ENCODE results near the gene RBM33. TPM values are rescaled to one million over a fixed set of nuclear protein-coding genes. Genes with fewer than 3 reads are reported as not detected.

RBM33 gene
- total and polyA plus RNA-seq, 4 experiments from 2014 or later: 17.2 to 167 (median 113) TPM

- Mint-ChIP-seq H3K9me3 (no peaks in the 10 kb centered on the region), H3K4me3 (no peak overlapping the region), H3K27me3 (no peaks in the 10 kb centered on the region), H3K27ac (peak overlapping the region in 6 of 7 donors; percentile 1 to 81 (median 72)), H3K36me3 (peaks cover 38 to 79% of the 10 kb centered on the region in 2 donors), H3K4me1 (peaks cover 35 to 79% (median 55%) of the 10 kb centered on the region in 4 donors)
- H3K9me3 ChIP-seq (ENCODE audit: control insufficient read depth in 1 of 2, low read length in 2 of 2): no peaks in the 10 kb centered on the region
- no peak overlapping the region for H3K27ac ChIP-seq (ENCODE audit: low read depth, low read length)
- H3K4me1 ChIP-seq (ENCODE audit: insufficient read depth, low read length): peaks cover 19% of the 10 kb centered on the region
- no peak for DNase-seq
- H3K4me3 ChIP-seq (ENCODE audit: low read length in 2 of 2): no peak overlapping the region
- H3K36me3 ChIP-seq (ENCODE audit: insufficient read depth, low read length): peaks cover 51% of the 10 kb centered on the region
- intact Hi-C loops (cut with micrococcal nuclease): no loop called here
- no peaks in the 10 kb centered on the region for H3K27me3 ChIP-seq (ENCODE audit: insufficient read depth, low read length)
- ChIA-PET POLR2A (ENCODE audit: partially characterized antibody) (no interaction called here), CTCF (ENCODE audit: partially characterized antibody) (interaction anchor here (2.9 kb wide), 1 partner anchor 138 kb away, joined by 27 read pairs; no protein-coding TSS in a partner anchor)
Measured at GRCh38 chr7:155735442-155736115, 91.1 kb downstream of the RBM33 start.

GRCh38 chr7:155737590-155737989, 93.1 kb downstream of the RBM33 start:
- H3K36me3 ChIP-seq (ENCODE audit: insufficient read depth, low read length): peaks cover 55% of the 10 kb centered on the region
- no peaks in the 10 kb centered on the region for H3K9me3 ChIP-seq (ENCODE audit: control insufficient read depth in 1 of 2, low read length in 2 of 2)
- H3K27ac Mint-ChIP-seq: peak overlapping the region in 4 of 7 donors; percentile 32 to 52 (median 41)
- intact Hi-C loops (cut with micrococcal nuclease): no loop called here
- H3K4me1 ChIP-seq (ENCODE audit: insufficient read depth, low read length): peaks cover 19% of the 10 kb centered on the region
- ChIA-PET CTCF (ENCODE audit: partially characterized antibody) (interaction anchor here (2.9 to 3.6 kb wide), 2 partner anchors 138 to 140 kb away, joined by 27 to 32 read pairs; no protein-coding TSS in a partner anchor), POLR2A (ENCODE audit: partially characterized antibody) (no interaction called here)
- H3K9me3 Mint-ChIP-seq: no peaks in the 10 kb centered on the region
- DNase-seq: no peak
- H3K4me1 Mint-ChIP-seq: peaks cover 25 to 79% (median 45%) of the 10 kb centered on the region in 4 donors
- no peaks in the 10 kb centered on the region for H3K27me3 Mint-ChIP-seq
- no peaks in the 10 kb centered on the region for H3K27me3 ChIP-seq (ENCODE audit: insufficient read depth, low read length)
- no peak overlapping the region for H3K4me3 Mint-ChIP-seq
- H3K4me3 ChIP-seq (ENCODE audit: low read length in 2 of 2): no peak overlapping the region
- no peak overlapping the region for H3K27ac ChIP-seq (ENCODE audit: low read depth, low read length)
- peaks cover 38 to 80% of the 10 kb centered on the region in 2 donors for H3K36me3 Mint-ChIP-seq

- H3K36me3 ChIP-seq (ENCODE audit: insufficient read depth, low read length): peaks cover 60% of the 10 kb centered on the region
- Mint-ChIP-seq H3K36me3 (peaks cover 39 to 81% of the 10 kb centered on the region in 2 donors), H3K27ac (peak overlapping the region in 3 of 7 donors; percentile 41 to 52 (median 49)), H3K4me3 (no peak overlapping the region), H3K9me3 (no peaks in the 10 kb centered on the region), H3K27me3 (no peaks in the 10 kb centered on the region), H3K4me1 (peaks cover 20 to 79% (median 41%) of the 10 kb centered on the region in 4 donors)
- H3K9me3 ChIP-seq (ENCODE audit: control insufficient read depth in 1 of 2, low read length in 2 of 2): no peaks in the 10 kb centered on the region
- POLR2A ChIA-PET (ENCODE audit: partially characterized antibody): no interaction called here
- no peaks in the 10 kb centered on the region for H3K27me3 ChIP-seq (ENCODE audit: insufficient read depth, low read length)
- no peak for DNase-seq
- CTCF ChIA-PET (ENCODE audit: partially characterized antibody): interaction anchor here (0.9 to 3.6 kb wide), 3 partner anchors 8 to 813 kb away, joined by 3 to 32 read pairs (median 3); no protein-coding TSS in a partner anchor
- peaks cover 19% of the 10 kb centered on the region for H3K4me1 ChIP-seq (ENCODE audit: insufficient read depth, low read length)
- intact Hi-C loops (cut with micrococcal nuclease): loop anchor here (1.0 to 2.0 kb wide), 2 partner anchors 140 to 811 kb away; no protein-coding TSS in a partner anchor
- no peak overlapping the region for H3K27ac ChIP-seq (ENCODE audit: low read depth, low read length)
- no peak overlapping the region for H3K4me3 ChIP-seq (ENCODE audit: low read length in 2 of 2)
Measured at GRCh38 chr7:155738104-155738503, 93.6 kb downstream of the RBM33 start.

- Mint-ChIP-seq H3K9me3 (no peaks in the 10 kb centered on the region), H3K4me3 (peak overlapping the region in 6 of 8 donors; percentile 21 to 50 (median 38)), H3K27me3 (no peaks in the 10 kb centered on the region), H3K27ac (peak overlapping the region; percentile 22 to 90 (median 39)), H3K36me3 (peaks cover 42 to 82% of the 10 kb centered on the region in 2 donors), H3K4me1 (peaks cover 14 to 75% (median 34%) of the 10 kb centered on the region in 4 donors)
- H3K4me3 ChIP-seq (ENCODE audit: low read length in 2 of 2): no peak overlapping the region
- peak; percentile 42 to 61 (median 51) for DNase-seq
- CTCF ChIA-PET (ENCODE audit: partially characterized antibody): interaction anchor here (0.7 to 3.6 kb wide), 5 partner anchors 9 to 813 kb away, joined by 3 to 32 read pairs (median 3); no protein-coding TSS in a partner anchor
- intact Hi-C loops (cut with micrococcal nuclease): loop anchor here (1.0 to 2.0 kb wide), 2 partner anchors 141 to 812 kb away; no protein-coding TSS in a partner anchor
- peaks cover 12% of the 10 kb centered on the region for H3K4me1 ChIP-seq (ENCODE audit: insufficient read depth, low read length)
- H3K9me3 ChIP-seq (ENCODE audit: control insufficient read depth in 1 of 2, low read length in 2 of 2): no peaks in the 10 kb centered on the region
- H3K36me3 ChIP-seq (ENCODE audit: insufficient read depth, low read length): peaks cover 62% of the 10 kb centered on the region
- no peaks in the 10 kb centered on the region for H3K27me3 ChIP-seq (ENCODE audit: insufficient read depth, low read length)
- POLR2A ChIA-PET (ENCODE audit: partially characterized antibody): no interaction called here
- H3K27ac ChIP-seq (ENCODE audit: low read depth, low read length): no peak overlapping the region
Measured at GRCh38 chr7:155738652-155739537, 94.4 kb downstream of the RBM33 start.

GRCh38 chr7:155739538-155740143, 95.2 kb downstream of the RBM33 start:
- Mint-ChIP-seq H3K9me3 (no peaks in the 10 kb centered on the region), H3K27ac (peak overlapping the region; percentile 24 to 88 (median 68)), H3K36me3 (peaks cover 43 to 81% of the 10 kb centered on the region in 2 donors), H3K4me3 (peak overlapping the region in 1 of 8 donors; percentile 34), H3K4me1 (peaks cover 12 to 68% (median 27%) of the 10 kb centered on the region in 4 donors), H3K27me3 (no peaks in the 10 kb centered on the region)
- no peaks in the 10 kb centered on the region for H3K27me3 ChIP-seq (ENCODE audit: insufficient read depth, low read length)
- no peaks in the 10 kb centered on the region for H3K9me3 ChIP-seq (ENCODE audit: control insufficient read depth in 1 of 2, low read length in 2 of 2)
- no peak overlapping the region for H3K4me3 ChIP-seq (ENCODE audit: low read length in 2 of 2)
- peaks cover 66% of the 10 kb centered on the region for H3K36me3 ChIP-seq (ENCODE audit: insufficient read depth, low read length)
- no peak for DNase-seq
- POLR2A ChIA-PET (ENCODE audit: partially characterized antibody): no interaction called here
- no peak overlapping the region for H3K27ac ChIP-seq (ENCODE audit: low read depth, low read length)
- intact Hi-C loops (cut with micrococcal nuclease): loop anchor here (2.0 kb wide), 1 partner anchor 813 kb away; no protein-coding TSS in a partner anchor
- CTCF ChIA-PET (ENCODE audit: partially characterized antibody): interaction anchor here (0.7 to 3.6 kb wide), 3 partner anchors 28 to 141 kb away, joined by 3 to 32 read pairs (median 4); no protein-coding TSS in a partner anchor
- peaks cover 9% of the 10 kb centered on the region for H3K4me1 ChIP-seq (ENCODE audit: insufficient read depth, low read length)

GRCh38 chr7:155741082-155741481, 96.6 kb downstream of the RBM33 start:
- Histone ChIP-seq H3K9me3 (ENCODE audit: control insufficient read depth in 1 of 2, low read length in 2 of 2) (no peaks in the 10 kb centered on the region), H3K4me3 (ENCODE audit: low read length in 2 of 2) (no peak overlapping the region), H3K27me3 (ENCODE audit: insufficient read depth, low read length) (no peaks in the 10 kb centered on the region), H3K27ac (ENCODE audit: low read depth, low read length) (no peak overlapping the region), H3K4me1 (ENCODE audit: insufficient read depth, low read length) (peaks cover 9% of the 10 kb centered on the region), H3K36me3 (ENCODE audit: insufficient read depth, low read length) (peaks cover 81% of the 10 kb centered on the region)
- H3K4me3 Mint-ChIP-seq: no peak overlapping the region
- ChIA-PET POLR2A (ENCODE audit: partially characterized antibody) (interaction anchor here (1.1 kb wide), 1 partner anchor 97 kb away, joined by 5 read pairs; the partner anchor contains the start of gene RBM33), CTCF (ENCODE audit: partially characterized antibody) (interaction anchor here (1.0 to 3.6 kb wide), 2 partner anchors 26 to 142 kb away, joined by 7 to 32 read pairs; no protein-coding TSS in a partner anchor)
- intact Hi-C loops (cut with micrococcal nuclease): no loop called here
- no peaks in the 10 kb centered on the region for H3K9me3 Mint-ChIP-seq
- H3K27ac Mint-ChIP-seq: peak overlapping the region in 6 of 7 donors; percentile 54 to 88 (median 82)
- H3K36me3 Mint-ChIP-seq: peaks cover 49 to 85% of the 10 kb centered on the region in 2 donors
- peaks cover 13 to 70% (median 31%) of the 10 kb centered on the region in 4 donors for H3K4me1 Mint-ChIP-seq
- no peak for DNase-seq
- H3K27me3 Mint-ChIP-seq: no peaks in the 10 kb centered on the region
